IPS-18c (cell line): ENCODE data around the gene PCSK2.
A peak's percentile ranks its signal among the peaks of the same experiment; 100 is the strongest.

Experiments used
- H3K4me3 ChIP-seq: 2 replicates; pipeline ENCODE4 v1.7.0; 2013; ENCODE audit warnings: low read depth, mild to moderate bottlenecking, low read length, moderate library complexity; ENCODE audit not compliant: insufficient read depth
- H3K9me3 ChIP-seq: one replicate; pipeline ENCODE4 v1.6.1; 2013; ENCODE audit warnings: mild to moderate bottlenecking, low read length, moderate library complexity; ENCODE audit not compliant: control insufficient read depth, insufficient read depth

PCSK2 gene

GRCh38 chr20:17500826-17501225 lies 274.0 kb downstream of the PCSK2 start:
- H3K4me3 ChIP-seq: no peak overlapping the region
- H3K9me3 ChIP-seq: no peaks in the 10 kb centered on the region

- H3K4me3 ChIP-seq: no peak overlapping the region
- no peaks in the 10 kb centered on the region for H3K9me3 ChIP-seq
Measured at GRCh38 chr20:17501701-17502100, 274.9 kb downstream of the PCSK2 start.

GRCh38 chr20:17502105-17502504 lies 275.3 kb downstream of the PCSK2 start:
- Histone ChIP-seq H3K9me3 (no peaks in the 10 kb centered on the region), H3K4me3 (no peak overlapping the region)

GRCh38 chr20:17503301-17504065 lies 276.6 kb downstream of the PCSK2 start:
- no peak overlapping the region for H3K4me3 ChIP-seq
- H3K9me3 ChIP-seq: no peaks in the 10 kb centered on the region

GRCh38 chr20:17504066-17504897 lies 277.4 kb downstream of the PCSK2 start:
- H3K4me3 ChIP-seq: no peak overlapping the region
- no peaks in the 10 kb centered on the region for H3K9me3 ChIP-seq

- Histone ChIP-seq H3K9me3 (no peaks in the 10 kb centered on the region), H3K4me3 (peak overlapping the region; percentile 26; the same call in 1 of the 2 replicates)
Measured at GRCh38 chr20:17504898-17505635, 278.2 kb downstream of the PCSK2 start.

GRCh38 chr20:17505636-17506517 lies 279.0 kb downstream of the PCSK2 start:
- H3K9me3 ChIP-seq: no peaks in the 10 kb centered on the region

GRCh38 chr20:17507032-17507431 lies 280.2 kb downstream of the PCSK2 start:
- Histone ChIP-seq H3K4me3 (no peak overlapping the region), H3K9me3 (no peaks in the 10 kb centered on the region)

More at GRCh38 chr20:17505636-17506517, 279.0 kb downstream of the PCSK2 start:
- H3K4me3 ChIP-seq: no peak overlapping the region

- H3K9me3 ChIP-seq: no peaks in the 10 kb centered on the region
- no peak overlapping the region for H3K4me3 ChIP-seq
Measured at GRCh38 chr20:17507531-17507930, 280.7 kb downstream of the PCSK2 start.

- Histone ChIP-seq H3K9me3 (no peaks in the 10 kb centered on the region), H3K4me3 (no peak overlapping the region)
Measured at GRCh38 chr20:17508756-17509155, 281.9 kb downstream of the PCSK2 start.

GRCh38 chr20:17510548-17510947 lies 283.7 kb downstream of the PCSK2 start:
- Histone ChIP-seq H3K9me3 (no peaks in the 10 kb centered on the region), H3K4me3 (no peak overlapping the region)

- H3K9me3 ChIP-seq: no peaks in the 10 kb centered on the region
- no peak overlapping the region for H3K4me3 ChIP-seq
Measured at GRCh38 chr20:17511401-17511800, 284.6 kb downstream of the PCSK2 start.

- H3K4me3 ChIP-seq: no peak overlapping the region
- no peaks in the 10 kb centered on the region for H3K9me3 ChIP-seq
Measured at GRCh38 chr20:17513939-17514338, 287.1 kb downstream of the PCSK2 start.

- Histone ChIP-seq H3K9me3 (no peaks in the 10 kb centered on the region), H3K4me3 (no peak overlapping the region)
Measured at GRCh38 chr20:17515053-17515452, 288.2 kb downstream of the PCSK2 start.

- no peak overlapping the region for H3K4me3 ChIP-seq
- H3K9me3 ChIP-seq: no peaks in the 10 kb centered on the region
Measured at GRCh38 chr20:17518339-17519052, 291.7 kb downstream of the PCSK2 start.

GRCh38 chr20:17519606-17520285 lies 292.9 kb downstream of the PCSK2 start:
- Histone ChIP-seq H3K4me3 (no peak overlapping the region), H3K9me3 (no peaks in the 10 kb centered on the region)
